Uterus (tissue), 2 donors: ENCODE results near the gene LDHA.

ENCODE experiments used
- CTCF ChIP-seq, 4 experiments: fragments of 200-600 bp in 2 of 4; fragments of 450-650 bp in 2 of 4; sonication (generic) in 2 of 4; IDR thresholded peaks; one replicate each; pipeline ENCODE4 v1.5.1; 2016 to 2019; ENCODE audit warnings: antibody characterized with exemption in 4 of 4, mild to moderate bottlenecking in 2 of 4, moderate library complexity in 1 of 4
- POLR2A ChIP-seq, 2 donors: fragments of 450-650 bp; IDR thresholded peaks; one replicate each; pipeline ENCODE4 v1.6.1; 2016; ENCODE audit warnings: antibody characterized with exemption in 2 of 2, mild to moderate bottlenecking in 1 of 2, moderate library complexity in 1 of 2

GRCh38 chr11:18379201-18379600, 15.2 kb upstream of the LDHA start:
- no peak for TF ChIP-seq POLR2A (IDR thresholded peaks at IDR 0.05)
- TF ChIP-seq CTCF (IDR thresholded peaks at IDR 0.05) = no peak
